ENCODE data around the gene RNF175.

RNF175 gene

GRCh38 chr4:153785910-153786721, 26.3 kb upstream of the RNF175 start:
- Histone ChIP-seq H3K4me1 (ENCODE audit: insufficient read depth, low read length, poor library complexity, severe bottlenecking) (peaks cover 13% of the 10 kb centered on the region), H3K79me2 (ENCODE audit: insufficient read depth, low read length) (no peaks in the 10 kb centered on the region), H2AFZ (ENCODE audit: low read length) (peak overlapping the region; percentile 22; the same call in 1 of the 2 replicates), H3K36me3 (ENCODE audit: insufficient read depth, low read length) (no peaks in the 10 kb centered on the region), H3F3A (ENCODE audit: low read depth) (no peaks in the 10 kb centered on the region), H3K9ac (ENCODE audit: low read depth, low read length, poor library complexity, severe bottlenecking) (no peak overlapping the region), H3K4me2 (ENCODE audit: low read depth, low read length, poor library complexity, severe bottlenecking) (no peak overlapping the region), H3K27me3 (ENCODE audit: insufficient read depth, low read length, poor library complexity, severe bottlenecking) (no peaks in the 10 kb centered on the region), H3K9me2 (replicated peaks; ENCODE audit: low read depth, low read length) (no peaks in the 10 kb centered on the region), H3K9me3 (ENCODE audit: insufficient read depth, low read depth, low read length) (no peaks in the 10 kb centered on the region), H3K4me3 (ENCODE audit: low read length, poor library complexity, severe bottlenecking) (no peak overlapping the region), H4K20me1 (ENCODE audit: insufficient read depth, low read length, poor library complexity, severe bottlenecking) (no peaks in the 10 kb centered on the region)
- TF ChIP-seq CTCF (conservative IDR thresholded peaks at IDR 0.05; ENCODE audit: low read length) (peak; percentile 80), EZH2phosphoT487 (IDR thresholded peaks at IDR 0.05; ENCODE audit: borderline replicate concordance) (no peak)

- H3K27me3 ChIP-seq (ENCODE audit: insufficient read depth, low read length, poor library complexity, severe bottlenecking), result no peaks in the 10 kb centered on the region
- no peaks in the 10 kb centered on the region for H3K9me3 ChIP-seq (ENCODE audit: insufficient read depth, low read depth, low read length)
- no peaks in the 10 kb centered on the region for H3K9me2 ChIP-seq (replicated peaks; ENCODE audit: low read depth, low read length)
- H3K4me2 ChIP-seq (ENCODE audit: low read depth, low read length, poor library complexity, severe bottlenecking), result no peak overlapping the region
- no peaks in the 10 kb centered on the region for H3K36me3 ChIP-seq (ENCODE audit: insufficient read depth, low read length)
- no peak for TF ChIP-seq CTCF (conservative IDR thresholded peaks at IDR 0.05; ENCODE audit: low read length)
- TF ChIP-seq EZH2phosphoT487 (IDR thresholded peaks at IDR 0.05; ENCODE audit: borderline replicate concordance), result no peak
- no peaks in the 10 kb centered on the region for H3F3A ChIP-seq (ENCODE audit: low read depth)
- no peaks in the 10 kb centered on the region for H3K79me2 ChIP-seq (ENCODE audit: insufficient read depth, low read length)
- peaks cover 27% of the 10 kb centered on the region for H3K4me1 ChIP-seq (ENCODE audit: insufficient read depth, low read length, poor library complexity, severe bottlenecking)
- no peak overlapping the region for H3K4me3 ChIP-seq (ENCODE audit: low read length, poor library complexity, severe bottlenecking)
- no peak overlapping the region for H2AFZ ChIP-seq (ENCODE audit: low read length)
- H4K20me1 ChIP-seq (ENCODE audit: insufficient read depth, low read length, poor library complexity, severe bottlenecking), result no peaks in the 10 kb centered on the region
- no peak overlapping the region for H3K9ac ChIP-seq (ENCODE audit: low read depth, low read length, poor library complexity, severe bottlenecking)
Observed at GRCh38 chr4:153784166-153784699, 24.4 kb upstream of the RNF175 start.

- Histone ChIP-seq H3K4me2 (ENCODE audit: low read depth, low read length, poor library complexity, severe bottlenecking) (peak overlapping the region; percentile 29), H3K36me3 (ENCODE audit: insufficient read depth, low read length) (no peaks in the 10 kb centered on the region), H3K4me1 (ENCODE audit: insufficient read depth, low read length, poor library complexity, severe bottlenecking) (peaks cover 27% of the 10 kb centered on the region), H3K27me3 (ENCODE audit: insufficient read depth, low read length, poor library complexity, severe bottlenecking) (no peaks in the 10 kb centered on the region), H3K79me2 (ENCODE audit: insufficient read depth, low read length) (no peaks in the 10 kb centered on the region), H3K9me3 (ENCODE audit: insufficient read depth, low read depth, low read length) (no peaks in the 10 kb centered on the region), H3K9ac (ENCODE audit: low read depth, low read length, poor library complexity, severe bottlenecking) (no peak overlapping the region), H3F3A (ENCODE audit: low read depth) (no peaks in the 10 kb centered on the region), H4K20me1 (ENCODE audit: insufficient read depth, low read length, poor library complexity, severe bottlenecking) (no peaks in the 10 kb centered on the region), H3K4me3 (ENCODE audit: low read length, poor library complexity, severe bottlenecking) (no peak overlapping the region), H3K9me2 (replicated peaks; ENCODE audit: low read depth, low read length) (no peaks in the 10 kb centered on the region), H2AFZ (ENCODE audit: low read length) (no peak overlapping the region)
- TF ChIP-seq EZH2phosphoT487 (IDR thresholded peaks at IDR 0.05; ENCODE audit: borderline replicate concordance), result no peak
- TF ChIP-seq CTCF (conservative IDR thresholded peaks at IDR 0.05; ENCODE audit: low read length), result no peak
Observed at GRCh38 chr4:153782581-153782980, 22.8 kb upstream of the RNF175 start.
